Caki2 (cell line): ENCODE results near the gene MEIOB. TPM values are rescaled to one million over a fixed set of nuclear protein-coding genes. Genes with fewer than 3 reads are reported as not detected.

ENCODE experiments used
- total RNA-seq: library from RNA; depleted of rRNA; stranded (reverse); fragments of >200 nt; shearing (Covaris generic); gene quantifications from 2 replicates; pipeline ENCODE4 v1.2.3, GENCODE V29; 2014; ENCODE audit warnings: low replicate concordance; rRNA removed

The MEIOB gene
- total RNA-seq, 1 experiment from 2014 or later = 49.6 TPM

Other genes with a start within 250 kb of the MEIOB start
- 257 and 290 TPM in 2 replicates for gene JPT2, start 193.9 kb downstream of the MEIOB start, total RNA-seq
- 13.8 and 24.5 TPM in 2 replicates for gene MAPK8IP3, start 166.0 kb downstream of the MEIOB start, total RNA-seq
- gene NME3, start 100.6 kb downstream of the MEIOB start, total RNA-seq = 218 and 272 TPM in 2 replicates
- gene EME2, start 99.4 kb downstream of the MEIOB start, total RNA-seq = 3.5 and 8.9 TPM in 2 replicates
- 434 and 458 TPM in 2 replicates for gene MRPS34, start 99.0 kb downstream of the MEIOB start, total RNA-seq
- 87.3 and 107 TPM in 2 replicates for gene SPSB3, start 89.6 kb downstream of the MEIOB start, total RNA-seq
- 233 and 346 TPM in 2 replicates for gene NUBP2, start 89.2 kb downstream of the MEIOB start, total RNA-seq
- not detected in 2 replicates for gene IGFALS, start 78.5 kb downstream of the MEIOB start, total RNA-seq
- 205 and 219 TPM in 2 replicates for gene HAGH, start 45.3 kb downstream of the MEIOB start, total RNA-seq
- 120 and 169 TPM in 2 replicates for gene FAHD1, start 45.0 kb downstream of the MEIOB start, total RNA-seq
- not detected in 2 replicates for gene HS3ST6, start 46.3 kb upstream of the MEIOB start, total RNA-seq
- gene MSRB1, start 71.0 kb upstream of the MEIOB start, total RNA-seq = 275 and 288 TPM in 2 replicates
- not detected in 2 replicates for gene RPL3L, start 82.5 kb upstream of the MEIOB start, total RNA-seq
- 527 and 683 TPM in 2 replicates for gene NDUFB10, start 87.4 kb upstream of the MEIOB start, total RNA-seq
- gene RPS2, start 92.7 kb upstream of the MEIOB start, total RNA-seq = 7,960 and 10,766 TPM in 2 replicates
- gene RNF151, start 94.7 kb upstream of the MEIOB start, total RNA-seq = not detected in 2 replicates
- gene TBL3, start 99.9 kb upstream of the MEIOB start, total RNA-seq = 128 and 160 TPM in 2 replicates
- gene NOXO1, start 109.3 kb upstream of the MEIOB start, total RNA-seq = 0.24 TPM in 1 of 2 replicates, not detected in the other
- gene GFER, start 112.0 kb upstream of the MEIOB start, total RNA-seq = 55.9 and 56.8 TPM in 2 replicates
- 37.8 and 44.9 TPM in 2 replicates for gene SYNGR3, start 117.8 kb upstream of the MEIOB start, total RNA-seq
- 45.0 and 89.3 TPM in 2 replicates for gene ZNF598, start 137.7 kb upstream of the MEIOB start, total RNA-seq
- not detected in 2 replicates for gene NPW, start 147.6 kb upstream of the MEIOB start, total RNA-seq
- 30.3 and 32.4 TPM in 2 replicates for gene NHERF2, start 154.7 kb upstream of the MEIOB start, total RNA-seq
- gene NTHL1, start 175.7 kb upstream of the MEIOB start, total RNA-seq = 129 and 148 TPM in 2 replicates
- 22.3 and 31.5 TPM in 2 replicates for gene TSC2, start 175.8 kb upstream of the MEIOB start, total RNA-seq